ENCODE measurements around the gene GGA2. TPM values are rescaled to one million over a fixed set of nuclear protein-coding genes. Genes with fewer than 3 reads are reported as not detected.
"Not testable (repeated sequence)": the region's sequence is repeated elsewhere in the genome, so short reads cannot be mapped to it uniquely, and the experiment has no call there.

GGA2 gene
- total RNA-seq, 1 donor from 2014 or later = 40.4 TPM

- no peak for DNase-seq (ENCODE audit: low spot score)
- no peak for TF ChIP-seq CTCF (IDR thresholded peaks at IDR 0.05)
- H3K9me3 Mint-ChIP-seq (ENCODE audit: low read depth) = no peaks in the 10 kb centered on the region
- no peaks in the 10 kb centered on the region for H3K27me3 Mint-ChIP-seq (ENCODE audit: low read depth)
- H3K27ac Mint-ChIP-seq (ENCODE audit: unreplicated experiment) = no peak overlapping the region
- no peak overlapping the region for H3K4me3 Mint-ChIP-seq (ENCODE audit: unreplicated experiment)
- peaks cover 48% of the 10 kb centered on the region for H3K36me3 Mint-ChIP-seq (ENCODE audit: low read depth)
- H3K4me1 Mint-ChIP-seq (ENCODE audit: low read depth) = no peaks in the 10 kb centered on the region
Measured at GRCh38 chr16:23485841-23486240, 24.5 kb downstream of the GGA2 start.

DNA sequence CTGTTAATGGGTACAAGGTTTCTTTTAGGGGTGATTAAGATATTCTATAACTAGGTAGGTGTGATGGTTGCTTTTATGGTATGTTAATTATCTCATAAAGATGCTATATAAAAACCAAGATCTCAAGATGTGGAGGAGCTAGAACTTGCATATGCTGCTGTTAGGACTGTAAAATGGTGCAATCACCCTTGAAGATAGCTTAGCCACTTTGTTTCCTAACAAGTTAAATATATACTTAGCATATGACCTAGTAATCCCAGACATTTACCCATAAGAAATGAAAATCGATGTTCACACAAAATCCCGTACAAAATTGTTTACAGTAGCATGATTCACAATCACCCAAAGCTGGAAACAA, 25.1 kb downstream of the GGA2 start:
- no peaks in the 10 kb centered on the region for H3K27me3 Mint-ChIP-seq (ENCODE audit: low read depth)
- peaks cover 48% of the 10 kb centered on the region for H3K36me3 Mint-ChIP-seq (ENCODE audit: low read depth)
- H3K4me3 Mint-ChIP-seq (ENCODE audit: unreplicated experiment) = no peak overlapping the region
- H3K27ac Mint-ChIP-seq (ENCODE audit: unreplicated experiment) = no peak overlapping the region
- TF ChIP-seq CTCF (IDR thresholded peaks at IDR 0.05) = no peak
- DNase-seq (ENCODE audit: low spot score) = no peak
- H3K9me3 Mint-ChIP-seq (ENCODE audit: low read depth) = no peaks in the 10 kb centered on the region
- H3K4me1 Mint-ChIP-seq (ENCODE audit: low read depth) = no peaks in the 10 kb centered on the region

DNA sequence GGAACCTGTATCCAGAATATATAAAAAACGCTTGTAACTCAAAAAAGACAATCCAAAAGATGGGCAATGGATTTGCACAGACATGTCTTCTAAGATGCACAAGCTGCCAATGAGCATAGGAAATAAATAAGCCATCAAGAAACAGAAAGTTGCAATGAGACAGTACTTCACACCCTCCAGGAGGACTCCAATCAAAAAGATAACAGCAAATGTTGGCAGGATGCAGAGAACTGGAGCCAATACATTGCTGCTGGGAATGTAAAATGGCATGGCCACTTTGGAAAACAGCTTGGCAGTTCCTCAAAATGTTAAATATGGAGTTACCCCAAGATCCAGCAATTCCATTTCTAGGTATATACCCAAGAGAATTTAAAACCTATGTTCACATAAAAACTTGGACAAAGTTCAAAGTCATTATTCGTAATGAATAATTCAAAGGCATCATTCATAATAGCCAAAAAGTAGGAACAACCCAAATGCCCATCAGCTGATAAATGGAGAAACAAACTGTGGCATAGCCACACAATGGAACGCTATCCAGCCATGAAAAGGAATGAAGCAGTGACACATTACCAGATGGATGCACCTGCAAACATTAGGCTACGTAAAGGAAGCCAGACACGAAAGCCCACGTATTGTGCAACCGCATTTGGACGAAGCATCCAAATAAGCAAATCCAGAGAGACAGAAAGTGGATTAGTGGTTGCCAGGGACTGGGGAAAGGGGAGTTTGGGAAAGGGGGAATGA, 25.6 kb downstream of the GGA2 start:
- TF ChIP-seq CTCF (IDR thresholded peaks at IDR 0.05) = no peak
- peaks cover 49% of the 10 kb centered on the region for H3K36me3 Mint-ChIP-seq (ENCODE audit: low read depth)
- no peaks in the 10 kb centered on the region for H3K9me3 Mint-ChIP-seq (ENCODE audit: low read depth)
- no peak overlapping the region for H3K27ac Mint-ChIP-seq (ENCODE audit: unreplicated experiment)
- H3K27me3 Mint-ChIP-seq (ENCODE audit: low read depth) = no peaks in the 10 kb centered on the region
- no peak overlapping the region for H3K4me3 Mint-ChIP-seq (ENCODE audit: unreplicated experiment)
- DNase-seq (ENCODE audit: low spot score) = no peak
- no peaks in the 10 kb centered on the region for H3K4me1 Mint-ChIP-seq (ENCODE audit: low read depth)

- not testable (repeated sequence) for H3K4me3 Mint-ChIP-seq (ENCODE audit: unreplicated experiment)
Measured at GRCh38 chr16:23483492-23483891, 26.8 kb downstream of the GGA2 start.

GRCh38 chr16:23482778-23483177, 27.5 kb downstream of the GGA2 start:
- no peak overlapping the region for H3K27ac Mint-ChIP-seq (ENCODE audit: unreplicated experiment)
- no peaks in the 10 kb centered on the region for H3K27me3 Mint-ChIP-seq (ENCODE audit: low read depth)
- no peak for TF ChIP-seq CTCF (IDR thresholded peaks at IDR 0.05)
- peaks cover 56% of the 10 kb centered on the region for H3K36me3 Mint-ChIP-seq (ENCODE audit: low read depth)
- H3K4me3 Mint-ChIP-seq (ENCODE audit: unreplicated experiment) = no peak overlapping the region
- no peaks in the 10 kb centered on the region for H3K9me3 Mint-ChIP-seq (ENCODE audit: low read depth)
- no peaks in the 10 kb centered on the region for H3K4me1 Mint-ChIP-seq (ENCODE audit: low read depth)
- no peak for DNase-seq (ENCODE audit: low spot score)

More at GRCh38 chr16:23483492-23483891, 26.8 kb downstream of the GGA2 start:
- H3K9me3 Mint-ChIP-seq (ENCODE audit: low read depth); DNase-seq (ENCODE audit: low spot score); H3K4me1 Mint-ChIP-seq (ENCODE audit: low read depth); H3K27ac Mint-ChIP-seq (ENCODE audit: unreplicated experiment); H3K27me3 Mint-ChIP-seq (ENCODE audit: low read depth): not testable (repeated sequence)
- peaks cover 57% of the 10 kb centered on the region for H3K36me3 Mint-ChIP-seq (ENCODE audit: low read depth)

DNA sequence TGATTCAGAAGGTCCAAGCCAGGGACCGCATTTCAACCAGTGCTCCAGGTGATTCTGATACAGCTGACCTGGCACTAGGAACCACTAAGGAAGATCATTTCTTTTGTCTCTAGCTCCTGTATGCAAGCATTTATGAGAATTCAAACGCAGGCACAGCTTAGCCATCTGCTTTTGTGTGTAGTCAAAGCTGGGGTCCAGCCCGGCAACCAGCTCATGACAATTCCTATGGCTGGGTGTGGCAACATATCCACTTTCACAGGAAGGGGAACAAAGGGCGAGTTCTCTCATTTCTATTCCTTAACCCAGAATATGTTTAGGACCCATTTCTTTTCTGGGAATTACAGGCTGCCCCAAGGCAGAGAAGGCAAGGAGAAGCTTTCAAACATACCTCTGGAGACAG, 30.0 kb downstream of the GGA2 start:
- no peak for DNase-seq (ENCODE audit: low spot score)
- Mint-ChIP-seq H3K4me1 (ENCODE audit: low read depth) (no peaks in the 10 kb centered on the region), H3K27ac (ENCODE audit: unreplicated experiment) (no peak overlapping the region), H3K9me3 (ENCODE audit: low read depth) (no peaks in the 10 kb centered on the region), H3K36me3 (ENCODE audit: low read depth) (peaks cover 38% of the 10 kb centered on the region), H3K27me3 (ENCODE audit: low read depth) (no peaks in the 10 kb centered on the region), H3K4me3 (ENCODE audit: unreplicated experiment) (no peak overlapping the region)
- TF ChIP-seq CTCF (IDR thresholded peaks at IDR 0.05) = no peak
